ENCODE data around the gene KIF25.

DNA sequence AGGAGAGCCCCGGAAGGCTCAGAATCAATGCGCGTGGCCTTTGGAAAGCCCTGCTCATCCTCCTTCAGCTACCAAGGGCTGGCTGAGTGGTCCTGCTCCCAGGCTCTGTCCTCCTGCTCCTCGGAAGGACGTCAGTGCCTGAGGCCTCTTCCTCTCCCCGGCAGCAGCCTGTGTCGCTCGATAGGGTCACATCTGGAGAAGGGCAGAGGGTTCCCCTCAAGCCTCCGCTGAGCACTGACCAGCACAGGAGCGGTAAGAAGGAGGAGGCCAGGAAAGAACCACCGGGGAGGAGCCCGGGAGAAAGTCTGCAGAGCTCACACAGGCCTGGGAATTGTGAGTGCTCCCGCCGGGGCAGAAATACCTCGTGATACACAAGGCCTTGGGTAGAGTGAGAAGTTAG is 21.2 kb downstream of the KIF25 start:
- TF ChIP-seq, protein P1, sequence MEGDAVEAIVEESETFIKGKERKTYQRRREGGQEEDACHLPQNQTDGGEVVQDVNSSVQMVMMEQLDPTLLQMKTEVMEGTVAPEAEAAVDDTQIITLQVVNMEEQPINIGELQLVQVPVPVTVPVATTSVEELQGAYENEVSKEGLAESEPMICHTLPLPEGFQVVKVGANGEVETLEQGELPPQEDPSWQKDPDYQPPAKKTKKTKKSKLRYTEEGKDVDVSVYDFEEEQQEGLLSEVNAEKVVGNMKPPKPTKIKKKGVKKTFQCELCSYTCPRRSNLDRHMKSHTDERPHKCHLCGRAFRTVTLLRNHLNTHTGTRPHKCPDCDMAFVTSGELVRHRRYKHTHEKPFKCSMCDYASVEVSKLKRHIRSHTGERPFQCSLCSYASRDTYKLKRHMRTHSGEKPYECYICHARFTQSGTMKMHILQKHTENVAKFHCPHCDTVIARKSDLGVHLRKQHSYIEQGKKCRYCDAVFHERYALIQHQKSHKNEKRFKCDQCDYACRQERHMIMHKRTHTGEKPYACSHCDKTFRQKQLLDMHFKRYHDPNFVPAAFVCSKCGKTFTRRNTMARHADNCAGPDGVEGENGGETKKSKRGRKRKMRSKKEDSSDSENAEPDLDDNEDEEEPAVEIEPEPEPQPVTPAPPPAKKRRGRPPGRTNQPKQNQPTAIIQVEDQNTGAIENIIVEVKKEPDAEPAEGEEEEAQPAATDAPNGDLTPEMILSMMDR (IDR thresholded peaks at IDR 0.05 in 4 of 5, conservative IDR thresholded peaks at IDR 0.05 in 1 of 5), result no peak
- no peak for TF ChIP-seq POLR2A (IDR thresholded peaks at IDR 0.05)

Data from gastrocnemius medialis (tissue), 4 donors.